HCT116 (cell line): ENCODE data around the gene TTLL9. TPM values are rescaled to one million over a fixed set of nuclear protein-coding genes. Genes with fewer than 3 reads are reported as not detected.

Source experiments
- ATAC-seq: fragments of 200-7000 bp; cut with Tn5 transposase; 2 replicates; pipeline ENCODE4 v1.9.1; 2020; ENCODE audit warnings: mild to moderate bottlenecking, moderate library complexity
- BruUV-seq: library from RNA; stranded (reverse); fragments of 400-500 nt; replicated peaks from 2 replicates; lab custom pipeline; 2021; lab: Mats Ljungman, UMichigan
- CTCF ChIA-PET: fragments of 300-600 bp; sonication (Branson Sonifier 250); formaldehyde crosslinking; loops from one replicate; lab custom pipeline; 2021; ENCODE audit warnings: antibody characterized with exemption; lab: Charles Lee
- POLR2A ChIA-PET: fragments of 300-600, 350-600 bp; sonication (Branson Sonifier 250); formaldehyde crosslinking; loops from one replicate; lab custom pipeline; 2021; ENCODE audit warnings: antibody characterized with exemption; lab: Charles Lee
- RAD21 ChIA-PET, 2 experiments: fragments of 300-600 bp; sonication (Branson Sonifier 250); formaldehyde crosslinking; loops; one replicate each; lab custom pipeline; 2023; ENCODE audit warnings: low total read pairs in 2 of 2; ENCODE audit not compliant: uncharacterized antibody in 2 of 2, unreplicated experiment in 2 of 2, low non-redundant PET in 1 of 2; lab: Charles Lee
- DNase-seq: peaks from one replicate; pipeline ENCODE4 v3.0.0-alpha.2; 2010; ENCODE audit warnings: low read depth, low spot score
- H2AFZ ChIP-seq: fragments of 200-600 bp; shearing (Covaris generic), sonication (generic); 2 replicates; pipeline ENCODE4 v1.6.1; 2017; ENCODE audit warnings: low read depth, mixed run types, mixed read lengths, antibody characterized with exemption, low read length; ENCODE audit not compliant: poor library complexity, severe bottlenecking
- H3K27ac ChIP-seq: 2 replicates; pipeline ENCODE4 v1.5.1; 2012; ENCODE audit warnings: low read depth, low read length
- H3K27me3 ChIP-seq: fragments of 200-600 bp; sonication (generic); 2 replicates; pipeline ENCODE4 v1.6.1; 2016; ENCODE audit warnings: mixed run types, low read length, mixed read lengths; ENCODE audit not compliant: insufficient read depth
- H3K36me3 ChIP-seq, 2 experiments: fragments of 200-500 bp in 1 of 2; fragments of 200-600 bp in 1 of 2; sonication (Bioruptor generic) in 1 of 2; sonication (generic) in 1 of 2; 2 replicates each; pipeline versions ENCODE4 v1.5.1 to v1.6.1; 2014 to 2016; ENCODE audit warnings: low read length in 2 of 2, inconsistent platforms in 1 of 2, mixed read lengths in 1 of 2, mixed run types in 1 of 2; ENCODE audit not compliant: insufficient read depth in 2 of 2, control insufficient read depth in 1 of 2
- H3K4me1 ChIP-seq, 2 experiments: fragments of 200-600 bp in 1 of 2; sonication (generic) in 1 of 2; 2 replicates each; pipeline versions ENCODE4 v1.5.1 to v1.6.1; 2012 to 2017; ENCODE audit warnings: low read length in 2 of 2, inconsistent platforms in 1 of 2, mild to moderate bottlenecking in 1 of 2, mixed read lengths in 1 of 2, mixed run types in 1 of 2, moderate library complexity in 1 of 2; ENCODE audit not compliant: insufficient read depth in 2 of 2, control insufficient read depth in 1 of 2
- H3K4me2 ChIP-seq: fragments of 200-600 bp; sonication (generic); 2 replicates; pipeline ENCODE4 v1.6.1; 2017; ENCODE audit warnings: mixed run types, low read length, mixed read lengths
- H3K4me3 ChIP-seq, 2 experiments: fragments of 200-600 bp in 1 of 2; sonication (generic) in 1 of 2; replicated peaks in 1 of 2; 2 replicates each; pipeline ENCODE4 v1.5.1; 2011 to 2016; ENCODE audit warnings: low read length in 2 of 2, control low read depth in 1 of 2, low read depth in 1 of 2, mild to moderate bottlenecking in 1 of 2, mixed read lengths in 1 of 2, mixed run types in 1 of 2
- H3K79me2 ChIP-seq: fragments of 200-600 bp; sonication (generic); 2 replicates; pipeline ENCODE4 v1.6.1; 2017; ENCODE audit warnings: mild to moderate bottlenecking, mixed run types, low read length, moderate library complexity, mixed read lengths; ENCODE audit not compliant: insufficient read depth
- H3K9ac ChIP-seq: fragments of 200-600 bp; sonication (generic); 2 replicates; pipeline ENCODE4 v1.6.1; 2016; ENCODE audit warnings: low read length, mixed read lengths
- H3K9me2 ChIP-seq: fragments of 200-600 bp; sonication (generic), shearing (Covaris generic); 2 replicates; pipeline ENCODE4 v1.6.1; 2017; ENCODE audit warnings: mixed run types, mild to moderate bottlenecking, moderate library complexity; ENCODE audit not compliant: insufficient read depth
- H3K9me3 ChIP-seq, 2 experiments: fragments of 200-500 bp in 1 of 2; fragments of 200-600 bp in 1 of 2; sonication (Bioruptor generic) in 1 of 2; sonication (generic) in 1 of 2; 2 replicates each; pipeline ENCODE4 v1.6.1; 2014 to 2017; ENCODE audit warnings: low read length in 2 of 2, mixed read lengths in 2 of 2, inconsistent platforms in 1 of 2, low read depth in 1 of 2, mild to moderate bottlenecking in 1 of 2, mixed run types in 1 of 2, moderate library complexity in 1 of 2; ENCODE audit not compliant: control insufficient read depth in 1 of 2, insufficient read depth in 1 of 2
- H4K20me1 ChIP-seq: fragments of 200-600 bp; sonication (generic), shearing (Covaris generic); 2 replicates; pipeline ENCODE4 v1.6.1; 2017; ENCODE audit warnings: mixed run types, mild to moderate bottlenecking, moderate library complexity; ENCODE audit not compliant: insufficient read depth
- ELF1 ChIP-seq: IDR thresholded peaks from 2 replicates; pipeline ENCODE4 v1.6.1; 2012; ENCODE audit warnings: low read depth, borderline replicate concordance
- JUND ChIP-seq: IDR thresholded peaks from 2 replicates; pipeline ENCODE4 v1.6.1; 2012
- REST ChIP-seq: IDR thresholded peaks from 2 replicates; pipeline ENCODE4 v1.6.1; 2012; ENCODE audit warnings: low read depth
- SIN3A ChIP-seq: IDR thresholded peaks from 2 replicates; pipeline ENCODE4 v1.6.1; 2012; ENCODE audit warnings: low read depth
- SP1 ChIP-seq: IDR thresholded peaks from 2 replicates; pipeline ENCODE4 v1.6.1; 2012; ENCODE audit warnings: low read depth
- ZFX ChIP-seq: fragments of 450-650 bp; IDR thresholded peaks from 2 replicates; pipeline ENCODE4 v1.6.1; 2017
- intact Hi-C: fragments of 100-400 bp; cut with micrococcal nuclease; formaldehyde crosslinking; loops from 2 replicates; pipeline ENCODE4 v1.10.0; 2022
- total RNA-seq: library from RNA; stranded (reverse); gene quantifications from one replicate; pipeline ENCODE4 v1.2.1, GENCODE V29; 2021; ENCODE audit not compliant: unreplicated experiment
- TF ChIP-seq, protein P1 (sequence below): IDR thresholded peaks from 2 replicates; pipeline ENCODE4 v1.6.1; 2011; ENCODE audit warnings: mild to moderate bottlenecking, low read length, moderate library complexity; ENCODE audit not compliant: insufficient replicate concordance; ENCODE audit errors: extremely low read depth
- TF ChIP-seq, protein P2 (sequence below), 3 experiments: fragments of 200-600 bp in 1 of 3; sonication (generic) in 1 of 3; IDR thresholded peaks in 2 of 3; conservative IDR thresholded peaks in 1 of 3; 2 replicates each; pipeline ENCODE4 v1.5.1; 2012 to 2017; ENCODE audit warnings: low read depth in 2 of 3, low read length in 2 of 3, antibody characterized with exemption in 1 of 3, borderline replicate concordance in 1 of 3, control low read depth in 1 of 3, mild to moderate bottlenecking in 1 of 3, mixed read lengths in 1 of 3, mixed run types in 1 of 3, moderate library complexity in 1 of 3; ENCODE audit not compliant: insufficient read depth in 1 of 3

Gene TTLL9
- total RNA-seq, 1 experiment from 2014 or later: not detected

- intact Hi-C loops: no loop called here
- no peaks in the 10 kb centered on the region for H4K20me1 ChIP-seq
- H3K9ac ChIP-seq: no peak overlapping the region
- ChIA-PET POLR2A (no interaction called here), RAD21 (no interaction called here), CTCF (no interaction called here)
- no peak for DNase-seq
- peaks cover 13% of the 10 kb centered on the region for H3K27me3 ChIP-seq
- H3K4me1 ChIP-seq: no peaks in the 10 kb centered on the region
- H3K4me2 ChIP-seq: no peak overlapping the region
- no peak overlapping the region for H3K27ac ChIP-seq
- no peak for ATAC-seq
- H3K79me2 ChIP-seq: no peaks in the 10 kb centered on the region
- H3K36me3 ChIP-seq: no peaks in the 10 kb centered on the region
- TF ChIP-seq SIN3A (no peak), ELF1 (no peak), SP1 (no peak), ZFX (no peak), JUND (no peak), REST (no peak; the same call in 1 of the 2 replicates)
- TF ChIP-seq, protein P1, sequence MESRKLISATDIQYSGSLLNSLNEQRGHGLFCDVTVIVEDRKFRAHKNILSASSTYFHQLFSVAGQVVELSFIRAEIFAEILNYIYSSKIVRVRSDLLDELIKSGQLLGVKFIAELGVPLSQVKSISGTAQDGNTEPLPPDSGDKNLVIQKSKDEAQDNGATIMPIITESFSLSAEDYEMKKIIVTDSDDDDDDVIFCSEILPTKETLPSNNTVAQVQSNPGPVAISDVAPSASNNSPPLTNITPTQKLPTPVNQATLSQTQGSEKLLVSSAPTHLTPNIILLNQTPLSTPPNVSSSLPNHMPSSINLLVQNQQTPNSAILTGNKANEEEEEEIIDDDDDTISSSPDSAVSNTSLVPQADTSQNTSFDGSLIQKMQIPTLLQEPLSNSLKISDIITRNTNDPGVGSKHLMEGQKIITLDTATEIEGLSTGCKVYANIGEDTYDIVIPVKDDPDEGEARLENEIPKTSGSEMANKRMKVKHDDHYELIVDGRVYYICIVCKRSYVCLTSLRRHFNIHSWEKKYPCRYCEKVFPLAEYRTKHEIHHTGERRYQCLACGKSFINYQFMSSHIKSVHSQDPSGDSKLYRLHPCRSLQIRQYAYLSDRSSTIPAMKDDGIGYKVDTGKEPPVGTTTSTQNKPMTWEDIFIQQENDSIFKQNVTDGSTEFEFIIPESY: no peak
- TF ChIP-seq, protein P2, sequence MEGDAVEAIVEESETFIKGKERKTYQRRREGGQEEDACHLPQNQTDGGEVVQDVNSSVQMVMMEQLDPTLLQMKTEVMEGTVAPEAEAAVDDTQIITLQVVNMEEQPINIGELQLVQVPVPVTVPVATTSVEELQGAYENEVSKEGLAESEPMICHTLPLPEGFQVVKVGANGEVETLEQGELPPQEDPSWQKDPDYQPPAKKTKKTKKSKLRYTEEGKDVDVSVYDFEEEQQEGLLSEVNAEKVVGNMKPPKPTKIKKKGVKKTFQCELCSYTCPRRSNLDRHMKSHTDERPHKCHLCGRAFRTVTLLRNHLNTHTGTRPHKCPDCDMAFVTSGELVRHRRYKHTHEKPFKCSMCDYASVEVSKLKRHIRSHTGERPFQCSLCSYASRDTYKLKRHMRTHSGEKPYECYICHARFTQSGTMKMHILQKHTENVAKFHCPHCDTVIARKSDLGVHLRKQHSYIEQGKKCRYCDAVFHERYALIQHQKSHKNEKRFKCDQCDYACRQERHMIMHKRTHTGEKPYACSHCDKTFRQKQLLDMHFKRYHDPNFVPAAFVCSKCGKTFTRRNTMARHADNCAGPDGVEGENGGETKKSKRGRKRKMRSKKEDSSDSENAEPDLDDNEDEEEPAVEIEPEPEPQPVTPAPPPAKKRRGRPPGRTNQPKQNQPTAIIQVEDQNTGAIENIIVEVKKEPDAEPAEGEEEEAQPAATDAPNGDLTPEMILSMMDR (IDR thresholded peaks at IDR 0.05 in 2 of 3, conservative IDR thresholded peaks at IDR 0.05 in 1 of 3; ENCODE audit: borderline replicate concordance in 1 of 3, insufficient read depth in 1 of 3, low read depth in 2 of 3, low read length in 2 of 3): no peak
- H3K9me2 ChIP-seq: no peaks in the 10 kb centered on the region
- no TSS peak for BruUV-seq
- no peaks in the 10 kb centered on the region for H3K9me3 ChIP-seq
- no peak overlapping the region for H2AFZ ChIP-seq
- no peak overlapping the region for H3K4me3 ChIP-seq
These were observed 111.3 kb downstream of the TTLL9 start for GRCh38 chr20:31981784-31982183.
